Measurements from ENCODE around the gene MLXIP.

GRCh38 chr12:122129131-122129530 lies 50.6 kb downstream of the MLXIP start:
- TF ChIP-seq, protein P1, sequence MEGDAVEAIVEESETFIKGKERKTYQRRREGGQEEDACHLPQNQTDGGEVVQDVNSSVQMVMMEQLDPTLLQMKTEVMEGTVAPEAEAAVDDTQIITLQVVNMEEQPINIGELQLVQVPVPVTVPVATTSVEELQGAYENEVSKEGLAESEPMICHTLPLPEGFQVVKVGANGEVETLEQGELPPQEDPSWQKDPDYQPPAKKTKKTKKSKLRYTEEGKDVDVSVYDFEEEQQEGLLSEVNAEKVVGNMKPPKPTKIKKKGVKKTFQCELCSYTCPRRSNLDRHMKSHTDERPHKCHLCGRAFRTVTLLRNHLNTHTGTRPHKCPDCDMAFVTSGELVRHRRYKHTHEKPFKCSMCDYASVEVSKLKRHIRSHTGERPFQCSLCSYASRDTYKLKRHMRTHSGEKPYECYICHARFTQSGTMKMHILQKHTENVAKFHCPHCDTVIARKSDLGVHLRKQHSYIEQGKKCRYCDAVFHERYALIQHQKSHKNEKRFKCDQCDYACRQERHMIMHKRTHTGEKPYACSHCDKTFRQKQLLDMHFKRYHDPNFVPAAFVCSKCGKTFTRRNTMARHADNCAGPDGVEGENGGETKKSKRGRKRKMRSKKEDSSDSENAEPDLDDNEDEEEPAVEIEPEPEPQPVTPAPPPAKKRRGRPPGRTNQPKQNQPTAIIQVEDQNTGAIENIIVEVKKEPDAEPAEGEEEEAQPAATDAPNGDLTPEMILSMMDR (IDR thresholded peaks at IDR 0.05): no peak
- TF ChIP-seq POLR2A (IDR thresholded peaks at IDR 0.05): no peak
